WTC11 (cell line): ENCODE results near the gene JADE2. TPM values are rescaled to one million over a fixed set of nuclear protein-coding genes. Genes with fewer than 3 reads are reported as not detected.
A peak's percentile ranks its signal among the peaks of the same experiment; 100 is the strongest.

Experiments used
- ATAC-seq: fragments of 200-7000 bp; cut with Tn5 transposase; 2 replicates; pipeline ENCODE4 v1.10.0; 2021; ENCODE audit warnings: mild to moderate bottlenecking, moderate library complexity
- CTCF ChIA-PET: fragments of 300-600 bp; sonication (Branson Sonifier 250); formaldehyde crosslinking; loops from one replicate; lab custom pipeline; 2021; ENCODE audit warnings: antibody characterized with exemption; lab: Charles Lee
- POLR2A ChIA-PET: fragments of 350-600 bp; sonication (Branson Sonifier 250); formaldehyde crosslinking; loops from one replicate; lab custom pipeline; 2021; ENCODE audit warnings: antibody characterized with exemption; lab: Charles Lee
- DNase-seq: peaks from one replicate; pipeline ENCODE4 v3.0.0; 2021; ENCODE audit warnings: low spot score
- H3K27ac Mint-ChIP-seq: 2 replicates; pipeline ENCODE4 v1.8.0; 2021; ENCODE audit warnings: mixed read lengths
- H3K27me3 Mint-ChIP-seq: 2 replicates; pipeline ENCODE4 v1.8.0; 2021; ENCODE audit warnings: low read depth, mild to moderate bottlenecking, moderate library complexity, mixed read lengths
- H3K36me3 Mint-ChIP-seq: 2 replicates; pipeline ENCODE4 v1.8.0; 2021; ENCODE audit warnings: mixed read lengths
- H3K4me1 Mint-ChIP-seq: 2 replicates; pipeline ENCODE4 v1.8.0; 2022; ENCODE audit warnings: mixed read lengths
- H3K4me3 Mint-ChIP-seq: 2 replicates; pipeline ENCODE4 v1.8.0; 2021; ENCODE audit warnings: mild to moderate bottlenecking, moderate library complexity, mixed read lengths
- H3K9me3 Mint-ChIP-seq: 2 replicates; pipeline ENCODE4 v1.8.0; 2021; ENCODE audit warnings: mixed read lengths
- ELF4 ChIP-seq: sonication (generic); formaldehyde crosslinking; IDR thresholded peaks from 2 replicates; pipeline ENCODE4 v1.8.1; 2022; ENCODE audit warnings: low read depth, mild to moderate bottlenecking, moderate library complexity, missing genetic modification reagents
- GABPB1 ChIP-seq: sonication (generic); formaldehyde crosslinking; IDR thresholded peaks from 2 replicates; pipeline ENCODE4 v1.8.1; 2023; ENCODE audit warnings: mild to moderate bottlenecking, missing genetic modification reagents
- GTF2I ChIP-seq: fragments of 250-450 bp; sonication (Bioruptor Pico); conservative IDR thresholded peaks from 2 replicates; pipeline ENCODE4 v1.4.0; 2021; ENCODE audit warnings: mild to moderate bottlenecking
- JUN ChIP-seq: sonication (generic); formaldehyde crosslinking; IDR thresholded peaks from 2 replicates; pipeline ENCODE4 v1.8.0; 2023; ENCODE audit warnings: mild to moderate bottlenecking, missing genetic modification reagents
- MXD4 ChIP-seq: fragments of 250-450 bp; sonication (Bioruptor Pico); IDR thresholded peaks from 2 replicates; pipeline ENCODE4 v1.8.0; 2021; ENCODE audit warnings: mild to moderate bottlenecking, moderate library complexity, borderline replicate concordance
- NFATC4 ChIP-seq: fragments of 250-450 bp; sonication (Bioruptor Pico); IDR thresholded peaks from 2 replicates; pipeline ENCODE4 v1.9.0; 2021; ENCODE audit warnings: mild to moderate bottlenecking
- NR2C2 ChIP-seq: sonication (generic); formaldehyde crosslinking; IDR thresholded peaks from 2 replicates; pipeline ENCODE4 v1.8.0; 2022; ENCODE audit warnings: mild to moderate bottlenecking, missing genetic modification reagents
- PRRX2 ChIP-seq: fragments of 250-450 bp; sonication (Bioruptor Pico); IDR thresholded peaks from 2 replicates; pipeline ENCODE4 v1.8.0; 2021; ENCODE audit warnings: mild to moderate bottlenecking
- SOX15 ChIP-seq: fragments of 250-450 bp; sonication (Bioruptor Pico); IDR thresholded peaks from 2 replicates; pipeline ENCODE4 v1.9.0; 2021; ENCODE audit warnings: mild to moderate bottlenecking
- TEAD1 ChIP-seq: sonication (generic); formaldehyde crosslinking; IDR thresholded peaks from 2 replicates; pipeline ENCODE4 v1.8.0; 2022; ENCODE audit warnings: mild to moderate bottlenecking, missing genetic modification reagents
- TEAD4 ChIP-seq: sonication (generic); formaldehyde crosslinking; IDR thresholded peaks from 2 replicates; pipeline ENCODE4 v1.8.0; 2022; ENCODE audit warnings: mild to moderate bottlenecking, missing genetic modification reagents
- ZNF263 ChIP-seq: sonication (generic); formaldehyde crosslinking; IDR thresholded peaks from 2 replicates; pipeline ENCODE4 v1.8.1; 2022; ENCODE audit warnings: low read depth, mild to moderate bottlenecking, moderate library complexity, missing genetic modification reagents
- ZNF281 ChIP-seq: sonication (generic); formaldehyde crosslinking; IDR thresholded peaks from 2 replicates; pipeline ENCODE4 v1.8.0; 2023; ENCODE audit warnings: mild to moderate bottlenecking, missing genetic modification reagents
- ZNF317 ChIP-seq: sonication (generic); formaldehyde crosslinking; IDR thresholded peaks from 2 replicates; pipeline ENCODE4 v1.8.1; 2023; ENCODE audit warnings: low read depth, mild to moderate bottlenecking, moderate library complexity, missing genetic modification reagents, borderline replicate concordance
- ZNF396 ChIP-seq: fragments of 250-450 bp; sonication (Bioruptor Pico); IDR thresholded peaks from 2 replicates; pipeline ENCODE4 v1.8.0; 2021; ENCODE audit warnings: mild to moderate bottlenecking, moderate library complexity, borderline replicate concordance
- total RNA-seq: library from RNA; stranded (reverse); gene quantifications from 3 replicates; pipeline ENCODE4 v1.2.3, GENCODE V29; 2021
- TF ChIP-seq, protein P1 (sequence below): sonication (generic); formaldehyde crosslinking; IDR thresholded peaks from 2 replicates; pipeline ENCODE4 v1.8.1; 2023; ENCODE audit warnings: mild to moderate bottlenecking, missing genetic modification reagents, moderate library complexity
- TF ChIP-seq, protein P2 (sequence below): sonication (generic); formaldehyde crosslinking; IDR thresholded peaks from 2 replicates; pipeline ENCODE4 v1.8.1; 2022; ENCODE audit warnings: low read depth, missing genetic modification reagents, borderline replicate concordance
- TF ChIP-seq, protein P3 (sequence below): sonication (generic); formaldehyde crosslinking; IDR thresholded peaks from 2 replicates; pipeline ENCODE4 v1.8.0; 2022; ENCODE audit warnings: mild to moderate bottlenecking, missing genetic modification reagents
- TF ChIP-seq, protein P4 (sequence below): fragments of 250-450 bp; sonication (Bioruptor Pico); conservative IDR thresholded peaks from 2 replicates; pipeline ENCODE4 v1.9.0; 2021; ENCODE audit warnings: mild to moderate bottlenecking

JADE2 gene
- total RNA-seq, 1 experiment from 2014 or later: 40.8 TPM

DNA sequence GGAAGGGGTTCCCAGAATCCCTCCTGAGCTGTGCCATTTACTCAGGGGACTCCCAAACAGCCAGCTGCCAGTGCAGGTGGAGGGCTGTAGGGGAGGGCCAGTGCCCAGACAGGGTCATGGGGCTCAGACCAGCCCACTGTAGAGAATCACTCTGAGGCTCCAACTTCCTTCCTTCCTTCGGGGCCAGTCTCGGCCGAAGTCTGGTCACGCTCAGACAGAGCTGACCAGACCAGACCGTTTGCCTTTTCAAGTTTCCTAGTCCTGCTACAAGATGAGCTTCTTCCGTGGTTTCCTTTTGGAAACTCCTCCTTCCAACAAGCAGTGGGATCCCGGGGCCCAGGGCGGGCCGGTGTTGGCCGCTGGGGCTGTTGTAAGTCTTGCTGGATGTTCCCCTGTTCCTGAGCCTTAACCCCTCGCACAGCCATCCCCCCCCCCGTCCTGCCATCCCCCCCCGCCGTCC is 54.6 kb downstream of the JADE2 start:
- no peaks in the 10 kb centered on the region for H3K4me1 Mint-ChIP-seq
- H3K4me3 Mint-ChIP-seq: no peak overlapping the region
- ChIA-PET POLR2A (no interaction called here), CTCF (interaction anchor here (1.0 to 1.6 kb wide), 4 partner anchors 14 to 117 kb away, joined by 4 to 6 read pairs (median 4); no protein-coding TSS in a partner anchor)
- DNase-seq: no peak
- peak overlapping the region; percentile 78; the same call in 1 of the 2 replicates for H3K27ac Mint-ChIP-seq
- no peaks in the 10 kb centered on the region for H3K27me3 Mint-ChIP-seq
- TF ChIP-seq PRRX2: no peak
- no peak for TF ChIP-seq ELF4 (CRISPR knock-in tag)
- no peak for TF ChIP-seq ZNF317
- TF ChIP-seq GABPB1 (CRISPR knock-in tag): no peak
- TF ChIP-seq, protein P1, sequence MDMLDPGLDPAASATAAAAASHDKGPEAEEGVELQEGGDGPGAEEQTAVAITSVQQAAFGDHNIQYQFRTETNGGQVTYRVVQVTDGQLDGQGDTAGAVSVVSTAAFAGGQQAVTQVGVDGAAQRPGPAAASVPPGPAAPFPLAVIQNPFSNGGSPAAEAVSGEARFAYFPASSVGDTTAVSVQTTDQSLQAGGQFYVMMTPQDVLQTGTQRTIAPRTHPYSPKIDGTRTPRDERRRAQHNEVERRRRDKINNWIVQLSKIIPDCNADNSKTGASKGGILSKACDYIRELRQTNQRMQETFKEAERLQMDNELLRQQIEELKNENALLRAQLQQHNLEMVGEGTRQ (CRISPR knock-in tag): no peak
- no peak for TF ChIP-seq ZNF396
- TF ChIP-seq ZNF263 (CRISPR knock-in tag): no peak
- TF ChIP-seq, protein P2, sequence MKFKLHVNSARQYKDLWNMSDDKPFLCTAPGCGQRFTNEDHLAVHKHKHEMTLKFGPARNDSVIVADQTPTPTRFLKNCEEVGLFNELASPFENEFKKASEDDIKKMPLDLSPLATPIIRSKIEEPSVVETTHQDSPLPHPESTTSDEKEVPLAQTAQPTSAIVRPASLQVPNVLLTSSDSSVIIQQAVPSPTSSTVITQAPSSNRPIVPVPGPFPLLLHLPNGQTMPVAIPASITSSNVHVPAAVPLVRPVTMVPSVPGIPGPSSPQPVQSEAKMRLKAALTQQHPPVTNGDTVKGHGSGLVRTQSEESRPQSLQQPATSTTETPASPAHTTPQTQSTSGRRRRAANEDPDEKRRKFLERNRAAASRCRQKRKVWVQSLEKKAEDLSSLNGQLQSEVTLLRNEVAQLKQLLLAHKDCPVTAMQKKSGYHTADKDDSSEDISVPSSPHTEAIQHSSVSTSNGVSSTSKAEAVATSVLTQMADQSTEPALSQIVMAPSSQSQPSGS: no peak
- TF ChIP-seq TEAD4 (CRISPR knock-in tag): no peak
- TF ChIP-seq TEAD1 (CRISPR knock-in tag): no peak
- TF ChIP-seq GTF2I (CRISPR knock-in tag): no peak
- TF ChIP-seq, protein P3, sequence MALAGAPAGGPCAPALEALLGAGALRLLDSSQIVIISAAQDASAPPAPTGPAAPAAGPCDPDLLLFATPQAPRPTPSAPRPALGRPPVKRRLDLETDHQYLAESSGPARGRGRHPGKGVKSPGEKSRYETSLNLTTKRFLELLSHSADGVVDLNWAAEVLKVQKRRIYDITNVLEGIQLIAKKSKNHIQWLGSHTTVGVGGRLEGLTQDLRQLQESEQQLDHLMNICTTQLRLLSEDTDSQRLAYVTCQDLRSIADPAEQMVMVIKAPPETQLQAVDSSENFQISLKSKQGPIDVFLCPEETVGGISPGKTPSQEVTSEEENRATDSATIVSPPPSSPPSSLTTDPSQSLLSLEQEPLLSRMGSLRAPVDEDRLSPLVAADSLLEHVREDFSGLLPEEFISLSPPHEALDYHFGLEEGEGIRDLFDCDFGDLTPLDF (CRISPR knock-in tag): no peak
- TF ChIP-seq ZNF281 (CRISPR knock-in tag): no peak
- TF ChIP-seq MXD4: no peak
- no peak for TF ChIP-seq NR2C2 (CRISPR knock-in tag)
- no peak for TF ChIP-seq JUN
- TF ChIP-seq SOX15 (CRISPR knock-in tag): no peak
- TF ChIP-seq, protein P4, sequence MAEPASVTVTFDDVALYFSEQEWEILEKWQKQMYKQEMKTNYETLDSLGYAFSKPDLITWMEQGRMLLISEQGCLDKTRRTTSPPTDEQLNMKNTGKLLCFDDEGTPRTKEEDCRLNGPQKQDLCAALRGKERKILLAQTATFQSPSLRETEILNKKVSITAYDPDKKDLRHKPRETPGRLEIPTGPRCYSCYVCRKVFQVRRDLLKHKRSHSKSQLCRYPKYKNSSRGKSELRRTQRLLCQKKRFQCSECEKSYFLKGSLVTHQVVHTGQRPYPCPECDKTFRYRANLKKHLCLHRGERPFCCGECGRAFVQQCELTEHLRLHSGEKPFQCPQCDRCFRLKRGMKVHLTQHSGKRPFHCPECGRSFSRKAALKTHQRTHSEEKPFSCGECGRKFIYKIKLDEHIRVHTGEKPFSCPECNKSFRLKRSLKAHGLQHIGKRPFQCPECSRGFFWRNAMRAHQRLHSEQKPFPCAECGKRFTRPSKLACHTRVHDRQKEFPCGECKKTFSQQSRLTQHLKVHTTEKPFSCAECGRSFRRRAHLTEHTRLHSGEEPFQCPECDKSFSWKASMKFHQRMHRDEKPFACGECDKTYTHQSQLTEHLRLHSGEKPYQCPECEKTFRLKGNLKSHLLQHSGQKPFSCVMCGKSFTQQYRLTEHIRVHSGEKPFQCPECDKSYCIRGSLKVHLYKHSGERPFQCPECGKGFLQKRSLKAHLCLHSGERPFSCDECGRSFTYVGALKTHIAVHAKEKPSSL (CRISPR knock-in tag): no peak
- no peak for TF ChIP-seq NFATC4 (CRISPR knock-in tag)
- H3K9me3 Mint-ChIP-seq: no peaks in the 10 kb centered on the region
- peaks cover 21% of the 10 kb centered on the region for H3K36me3 Mint-ChIP-seq
- ATAC-seq: no peak
